ENCODE measurements around the gene PRDM12. TPM values are rescaled to one million over a fixed set of nuclear protein-coding genes. Genes with fewer than 3 reads are reported as not detected.

Gene PRDM12
- total RNA-seq, 4 donors from 2014 or later, result not detected

- intact Hi-C loops (cut with DNase I; ENCODE audit: low total_unique reads), result no loop called here
These were observed 47.1 kb downstream of the PRDM12 start for GRCh38 chr9:130711469-130711868.

DNA sequence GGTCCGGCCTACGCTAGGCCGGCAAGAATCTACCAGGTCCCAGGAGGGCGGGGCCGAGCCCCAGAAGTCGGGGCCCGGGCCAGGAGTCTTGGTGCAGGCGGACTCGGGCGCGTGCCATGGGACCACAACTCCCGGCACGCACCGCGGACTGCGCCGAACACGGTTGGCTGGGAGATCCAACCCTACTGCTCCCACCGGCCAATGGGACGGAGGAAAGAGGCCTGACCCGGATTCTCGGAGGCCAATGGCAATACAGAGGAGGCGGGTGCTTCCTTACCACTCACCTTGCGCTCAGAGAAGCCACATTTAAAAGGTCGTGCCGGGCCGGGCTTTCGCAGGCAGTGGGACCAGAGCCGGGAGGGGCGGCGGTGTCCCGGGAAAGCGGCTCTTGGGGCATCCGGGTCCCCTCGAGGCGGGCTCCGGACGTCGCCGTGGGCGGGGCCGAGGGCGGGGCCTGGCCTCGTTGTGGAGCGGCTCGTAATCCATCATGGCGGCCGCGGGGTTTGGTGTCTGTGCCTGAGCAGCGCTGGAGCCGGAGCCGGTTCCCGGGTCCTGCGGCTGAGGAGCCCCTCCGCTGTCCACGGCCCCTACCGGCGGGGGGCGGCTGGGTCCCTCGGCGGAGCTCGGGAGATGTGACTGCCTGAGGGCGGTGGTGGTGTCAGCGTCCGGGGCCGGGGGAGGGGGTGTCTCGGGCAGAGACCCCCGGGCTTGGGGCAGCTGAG is 48.3 kb downstream of the PRDM12 start:
- intact Hi-C loops (cut with DNase I; ENCODE audit: low total_unique reads), result no loop called here
- H3K4me1 ChIP-seq, result no peaks in the 10 kb centered on the region
- TF ChIP-seq POLR2A (IDR thresholded peaks at IDR 0.05), result peak; percentile 66 to 74
- TF ChIP-seq, protein P1, sequence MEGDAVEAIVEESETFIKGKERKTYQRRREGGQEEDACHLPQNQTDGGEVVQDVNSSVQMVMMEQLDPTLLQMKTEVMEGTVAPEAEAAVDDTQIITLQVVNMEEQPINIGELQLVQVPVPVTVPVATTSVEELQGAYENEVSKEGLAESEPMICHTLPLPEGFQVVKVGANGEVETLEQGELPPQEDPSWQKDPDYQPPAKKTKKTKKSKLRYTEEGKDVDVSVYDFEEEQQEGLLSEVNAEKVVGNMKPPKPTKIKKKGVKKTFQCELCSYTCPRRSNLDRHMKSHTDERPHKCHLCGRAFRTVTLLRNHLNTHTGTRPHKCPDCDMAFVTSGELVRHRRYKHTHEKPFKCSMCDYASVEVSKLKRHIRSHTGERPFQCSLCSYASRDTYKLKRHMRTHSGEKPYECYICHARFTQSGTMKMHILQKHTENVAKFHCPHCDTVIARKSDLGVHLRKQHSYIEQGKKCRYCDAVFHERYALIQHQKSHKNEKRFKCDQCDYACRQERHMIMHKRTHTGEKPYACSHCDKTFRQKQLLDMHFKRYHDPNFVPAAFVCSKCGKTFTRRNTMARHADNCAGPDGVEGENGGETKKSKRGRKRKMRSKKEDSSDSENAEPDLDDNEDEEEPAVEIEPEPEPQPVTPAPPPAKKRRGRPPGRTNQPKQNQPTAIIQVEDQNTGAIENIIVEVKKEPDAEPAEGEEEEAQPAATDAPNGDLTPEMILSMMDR (IDR thresholded peaks at IDR 0.05), result peak in 1 of 4 experiments; percentile 7
- peak overlapping the region; percentile 94 to 100 for H3K4me3 ChIP-seq
- H3K9me3 ChIP-seq, result no peaks in the 10 kb centered on the region
- peak overlapping the region; percentile 93 to 97 for H3K27ac ChIP-seq
- no peaks in the 10 kb centered on the region for H3K27me3 ChIP-seq
- DNase-seq, result peak; percentile 98 to 99
- no peaks in the 10 kb centered on the region for H3K36me3 ChIP-seq

More at GRCh38 chr9:130711469-130711868, 47.1 kb downstream of the PRDM12 start:
- no peak overlapping the region for H3K4me3 ChIP-seq
- H3K36me3 ChIP-seq, result no peaks in the 10 kb centered on the region
- no peaks in the 10 kb centered on the region for H3K4me1 ChIP-seq
- DNase-seq, result no peak
- TF ChIP-seq, protein P1 (IDR thresholded peaks at IDR 0.05), result no peak
- TF ChIP-seq POLR2A (IDR thresholded peaks at IDR 0.05), result no peak
- H3K27ac ChIP-seq, result no peak overlapping the region
- no peaks in the 10 kb centered on the region for H3K27me3 ChIP-seq
- H3K9me3 ChIP-seq, result no peaks in the 10 kb centered on the region

DNA sequence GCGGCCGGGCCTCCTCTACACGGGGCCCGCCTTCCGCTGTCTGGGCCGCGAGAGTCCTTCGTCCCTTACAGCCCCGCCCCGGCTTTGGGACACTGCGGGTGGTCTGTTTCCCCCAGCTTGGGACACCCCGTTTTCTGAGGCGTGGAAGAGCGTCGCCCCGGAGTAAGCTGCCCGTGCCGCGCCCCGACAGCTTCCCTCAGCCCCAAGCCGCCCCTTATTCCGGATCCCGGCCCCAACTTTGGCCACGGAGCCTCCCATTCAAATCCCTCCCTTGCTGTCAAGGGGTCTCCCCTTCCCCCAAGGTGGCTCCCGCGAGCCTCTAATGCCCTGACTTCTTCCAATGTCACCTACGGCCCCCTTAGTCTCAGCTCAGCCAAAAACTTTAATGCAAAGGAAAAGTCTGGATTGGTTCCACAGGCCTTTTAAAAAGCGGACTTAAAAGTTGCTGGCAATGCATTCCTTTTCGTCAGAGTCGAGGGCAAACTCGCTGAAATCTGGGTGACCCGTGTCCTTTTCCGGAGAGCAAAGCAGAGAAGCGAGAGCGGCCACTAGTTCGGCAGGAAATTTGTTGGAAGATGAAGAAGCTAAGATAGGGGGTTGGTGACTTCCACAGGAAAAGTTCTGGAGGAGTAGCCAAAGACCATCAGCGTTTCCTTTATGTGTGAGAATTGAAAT is 49.0 kb downstream of the PRDM12 start:
- Histone ChIP-seq H3K27me3 (no peaks in the 10 kb centered on the region), H3K9me3 (no peaks in the 10 kb centered on the region), H3K4me1 (no peaks in the 10 kb centered on the region), H3K4me3 (peak overlapping the region; percentile 94 to 100), H3K36me3 (no peaks in the 10 kb centered on the region), H3K27ac (peak overlapping the region; percentile 93 to 97)
- no peak for TF ChIP-seq POLR2A (IDR thresholded peaks at IDR 0.05)
- TF ChIP-seq, protein P1 (IDR thresholded peaks at IDR 0.05), result no peak
- peak in 1 of 2 donors; percentile 40 for DNase-seq
- intact Hi-C loops (cut with DNase I; ENCODE audit: low total_unique reads), result no loop called here

DNA sequence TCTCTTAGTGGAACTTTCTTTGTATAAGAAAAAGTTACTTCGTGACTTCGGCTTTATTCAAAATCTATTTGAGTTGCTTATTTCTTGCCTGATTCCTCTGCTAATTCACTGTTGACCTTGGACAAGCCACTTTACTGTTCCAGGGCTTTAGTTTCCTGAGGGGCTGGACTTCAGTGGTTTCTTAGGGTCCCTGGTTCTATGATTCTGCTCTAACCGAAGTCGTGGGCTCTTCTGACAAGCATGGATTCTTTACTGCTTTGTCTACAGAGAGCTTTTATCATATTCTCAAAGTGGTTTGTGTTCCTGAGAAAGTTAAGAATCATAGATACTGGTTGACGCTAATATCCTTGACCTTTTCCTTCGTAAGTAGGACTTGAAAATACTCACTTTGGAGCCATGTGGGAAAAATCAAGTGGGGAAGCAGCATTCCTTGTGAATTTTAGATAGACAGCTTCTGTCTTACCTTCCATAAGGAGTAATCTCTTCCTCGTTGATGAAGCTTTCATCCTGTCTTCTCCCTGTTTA is 50.3 kb downstream of the PRDM12 start:
- Histone ChIP-seq H3K4me1 (no peaks in the 10 kb centered on the region), H3K36me3 (no peaks in the 10 kb centered on the region), H3K9me3 (no peaks in the 10 kb centered on the region), H3K27ac (peak overlapping the region in 1 of 2 donors; percentile 97), H3K4me3 (peak overlapping the region; percentile 14 to 94), H3K27me3 (no peaks in the 10 kb centered on the region)
- no peak for TF ChIP-seq POLR2A (IDR thresholded peaks at IDR 0.05)
- TF ChIP-seq, protein P1 (IDR thresholded peaks at IDR 0.05), result no peak
- intact Hi-C loops (cut with DNase I; ENCODE audit: low total_unique reads), result no loop called here
- DNase-seq, result no peak

DNA sequence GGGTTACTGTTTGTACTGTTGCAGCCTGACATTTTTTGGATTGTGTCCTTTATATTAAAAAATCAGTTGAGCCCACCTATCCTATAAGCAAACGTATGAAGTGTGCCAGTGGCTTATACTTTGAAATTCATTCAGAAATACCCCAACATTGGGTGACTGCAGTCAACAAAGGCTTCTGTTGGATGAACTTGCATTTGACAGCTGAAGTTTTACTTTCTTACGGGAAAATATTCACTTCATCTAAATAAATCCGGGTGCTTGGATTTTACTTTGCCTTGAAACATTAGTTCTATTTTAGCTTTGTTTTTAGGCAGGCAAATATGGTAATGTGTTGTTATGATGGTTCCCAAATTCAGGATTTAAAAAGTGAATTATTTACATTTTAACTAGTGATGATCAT is 50.9 kb downstream of the PRDM12 start:
- no peak for TF ChIP-seq POLR2A (IDR thresholded peaks at IDR 0.05)
- TF ChIP-seq, protein P1 (IDR thresholded peaks at IDR 0.05), result no peak
- no peaks in the 10 kb centered on the region for H3K27me3 ChIP-seq
- no peaks in the 10 kb centered on the region for H3K9me3 ChIP-seq
- DNase-seq, result no peak
- peak overlapping the region; percentile 14 to 94 for H3K4me3 ChIP-seq
- H3K36me3 ChIP-seq, result no peaks in the 10 kb centered on the region
- H3K27ac ChIP-seq, result no peak overlapping the region
- no peaks in the 10 kb centered on the region for H3K4me1 ChIP-seq
- intact Hi-C loops (cut with DNase I; ENCODE audit: low total_unique reads), result no loop called here

All from uterus (tissue), 4 donors.